SIG-M5 treated with dmso at 0.1 percent for 504 hours (cell line): Measurements from ENCODE around the gene PC.
A peak's percentile ranks its signal among the peaks of the same experiment; 100 is the strongest.

ENCODE experiments used
- DNase-seq: peaks from one replicate; lab custom pipeline; 2025; ENCODE audit not compliant: unreplicated experiment; lab: John Stamatoyannopoulos, UW

PC gene

DNA sequence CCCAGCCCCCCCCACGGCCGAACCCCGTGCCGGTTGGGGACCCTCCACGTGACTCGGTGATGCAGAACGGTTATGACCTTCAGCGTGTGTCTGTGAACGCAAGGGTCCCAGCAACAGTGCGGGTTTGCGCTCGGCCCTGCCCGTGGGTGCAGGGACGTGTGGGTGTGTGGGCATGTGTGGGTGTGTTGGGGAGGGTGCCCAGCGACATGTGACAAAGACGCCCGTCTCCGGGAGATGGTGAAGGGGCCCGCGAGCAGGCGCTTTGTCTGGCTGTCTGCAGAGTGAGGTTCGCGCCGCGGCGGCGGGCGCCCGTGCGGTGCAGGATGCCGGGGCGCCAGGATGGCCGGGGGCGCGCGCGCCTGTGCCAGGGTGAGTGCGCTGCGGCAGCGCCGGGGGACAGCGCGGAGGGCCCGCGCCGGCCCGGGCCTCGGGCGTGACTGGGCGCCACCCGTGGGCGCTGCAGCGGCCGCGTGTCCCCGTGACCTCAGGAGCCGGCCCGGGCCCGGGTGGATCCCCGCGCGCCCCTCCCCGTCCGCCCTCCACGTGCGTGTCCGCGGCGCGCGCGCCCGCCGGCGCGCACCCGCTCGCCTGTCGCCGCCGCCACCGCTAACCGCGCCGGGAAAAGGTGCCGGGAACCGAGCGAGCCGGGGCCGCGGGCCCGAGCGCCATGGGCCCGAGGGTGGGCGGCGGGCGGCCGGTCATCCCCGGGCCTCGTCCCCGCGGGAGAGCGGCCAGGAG lies 101.5 kb downstream of the PC start, which contains the start of gene LRFN4:
Gene LRFN4 (plus strand): TSS at position 569 of the 738 bp plus-strand sequence. CDS start 681 bp downstream, outside the sequence.
- no peak for DNase-seq

DNA sequence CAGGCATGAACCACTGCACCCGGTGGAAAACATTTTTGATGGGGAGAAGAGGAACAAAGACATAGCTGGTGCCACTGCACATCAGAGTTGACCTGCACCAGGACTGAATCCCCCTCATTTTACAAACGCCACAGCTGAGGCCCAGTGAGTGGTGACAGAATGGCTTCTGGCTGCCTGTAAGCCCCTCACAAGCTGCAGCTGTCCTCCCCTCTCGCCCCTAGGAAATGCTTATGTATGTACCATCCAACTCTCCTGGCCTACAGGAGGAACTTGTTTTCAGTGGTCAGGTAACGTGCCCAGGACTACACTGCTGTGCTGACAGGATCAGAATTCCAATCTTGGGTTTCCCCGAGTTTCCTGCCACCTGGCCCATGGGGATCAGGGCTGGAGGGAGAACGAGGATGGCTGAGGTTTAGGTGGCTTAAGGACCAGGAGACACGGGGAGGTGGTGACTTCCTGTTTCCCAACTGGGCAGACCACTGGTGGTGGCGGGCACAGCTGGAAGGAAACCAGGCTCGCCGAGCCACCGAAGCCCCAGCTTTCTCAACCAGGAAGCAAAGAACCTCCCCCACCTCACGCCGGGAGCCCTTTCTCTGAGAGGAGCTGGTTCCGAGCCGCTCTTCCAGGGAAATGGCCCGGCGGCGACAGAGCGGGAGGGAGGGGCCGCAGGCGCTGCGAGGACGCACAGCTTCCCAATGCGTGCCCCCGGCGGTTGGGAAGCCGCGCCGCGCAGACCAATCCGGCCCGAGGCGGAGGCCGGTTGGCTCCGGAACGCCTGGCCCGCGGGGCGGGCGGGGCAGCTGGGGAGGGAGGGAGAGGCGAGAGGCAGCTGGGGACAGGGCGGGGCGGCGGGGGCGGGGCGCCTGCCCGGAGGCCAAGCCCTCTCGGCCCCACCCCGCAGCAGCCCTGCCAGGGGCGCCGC lies 102.3 kb downstream of the PC start:
- peak; percentile 88 for DNase-seq

DNA sequence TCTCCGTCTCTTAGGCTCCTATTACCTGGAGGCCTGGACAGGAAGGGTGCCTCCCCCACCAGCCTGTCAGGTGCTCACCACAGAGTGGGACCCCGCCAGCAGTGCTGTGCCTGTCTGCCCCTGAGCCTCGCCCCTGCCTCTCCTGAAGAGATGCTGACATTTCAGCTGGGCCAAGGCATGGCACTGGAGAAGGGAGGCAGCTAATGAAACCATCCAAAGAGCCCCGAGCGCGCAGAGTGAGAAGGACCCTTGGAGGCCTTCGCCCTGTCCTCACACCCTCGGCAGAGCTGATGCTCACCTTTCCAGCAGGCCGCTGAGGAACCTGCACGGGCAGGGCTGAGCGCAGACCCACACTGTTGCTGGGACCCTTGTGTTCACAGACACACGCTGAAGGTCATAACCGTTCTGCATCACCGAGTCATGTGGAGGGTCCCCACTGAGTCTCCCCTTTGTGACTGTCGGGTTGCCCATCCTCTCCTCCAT lies 103.4 kb downstream of the PC start:
- DNase-seq = no peak

DNA sequence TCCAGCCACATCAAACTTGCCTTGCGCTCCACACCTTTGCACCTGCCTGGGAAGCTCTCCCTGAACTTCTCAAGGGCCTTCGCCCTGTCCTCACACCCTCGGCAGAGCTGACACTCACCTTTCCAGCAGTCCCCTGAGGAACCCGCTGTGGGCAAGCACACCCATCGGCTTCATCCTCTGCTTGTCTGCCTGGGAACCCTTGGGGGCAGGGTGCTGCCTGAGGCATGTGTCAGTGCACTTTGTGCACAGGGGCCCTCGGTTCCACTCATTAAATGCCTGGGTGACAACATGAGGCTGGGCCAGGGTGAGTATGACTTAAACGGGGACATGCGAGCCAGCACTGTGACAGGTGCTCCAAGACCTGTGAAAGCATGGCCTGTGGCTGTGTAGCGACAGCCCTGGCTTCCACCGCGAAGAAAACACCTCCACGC lies 103.9 kb downstream of the PC start:
- no peak for DNase-seq

DNA sequence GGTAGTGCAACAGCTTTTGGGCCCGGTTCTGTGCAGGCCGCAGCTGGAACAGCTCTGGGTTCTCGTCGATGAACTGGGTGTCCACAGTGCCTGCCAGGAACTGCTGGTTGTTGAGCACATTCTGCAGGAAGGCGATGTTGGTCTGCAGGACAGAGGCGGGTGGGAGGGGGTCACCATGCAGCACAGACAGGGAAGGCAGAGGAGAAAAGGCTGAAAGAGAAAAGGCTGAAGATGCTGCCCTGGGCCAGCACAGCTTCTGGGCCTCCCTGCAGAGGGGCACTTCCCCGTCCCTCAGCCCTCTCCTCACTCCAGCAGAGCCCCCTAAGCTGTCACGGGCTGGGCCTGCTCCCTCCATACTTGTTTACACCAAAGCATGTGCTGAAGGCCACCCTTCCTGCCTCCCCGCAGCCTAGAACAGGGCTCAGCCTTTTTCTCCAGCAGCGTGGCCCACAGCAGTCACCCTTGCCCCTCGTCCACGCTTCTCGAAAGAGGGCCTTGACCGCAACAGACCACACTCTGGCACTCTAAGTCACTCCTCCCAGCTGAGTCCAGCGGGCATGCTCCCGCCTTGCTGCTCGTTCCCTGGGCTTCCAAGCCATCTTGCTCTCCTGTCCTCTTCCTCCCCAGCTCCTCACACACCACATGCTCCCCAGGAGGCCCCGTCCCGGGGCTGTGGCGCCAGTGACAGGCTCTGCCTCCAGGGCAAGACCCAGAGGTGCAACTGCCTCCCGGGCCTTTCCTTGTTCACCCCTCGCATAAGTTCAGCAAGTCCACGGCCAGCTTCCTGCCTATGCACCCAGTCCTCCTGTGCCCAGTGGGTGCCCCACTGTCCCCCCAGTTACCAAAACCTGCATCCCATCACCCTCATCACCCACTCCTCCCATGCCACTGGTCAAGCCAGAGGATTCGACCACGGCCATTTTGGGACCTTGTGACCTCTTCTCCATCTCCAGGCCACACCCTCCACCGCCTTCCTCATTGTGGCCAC lies 104.6 kb downstream of the PC start:
- no peak for DNase-seq

DNA sequence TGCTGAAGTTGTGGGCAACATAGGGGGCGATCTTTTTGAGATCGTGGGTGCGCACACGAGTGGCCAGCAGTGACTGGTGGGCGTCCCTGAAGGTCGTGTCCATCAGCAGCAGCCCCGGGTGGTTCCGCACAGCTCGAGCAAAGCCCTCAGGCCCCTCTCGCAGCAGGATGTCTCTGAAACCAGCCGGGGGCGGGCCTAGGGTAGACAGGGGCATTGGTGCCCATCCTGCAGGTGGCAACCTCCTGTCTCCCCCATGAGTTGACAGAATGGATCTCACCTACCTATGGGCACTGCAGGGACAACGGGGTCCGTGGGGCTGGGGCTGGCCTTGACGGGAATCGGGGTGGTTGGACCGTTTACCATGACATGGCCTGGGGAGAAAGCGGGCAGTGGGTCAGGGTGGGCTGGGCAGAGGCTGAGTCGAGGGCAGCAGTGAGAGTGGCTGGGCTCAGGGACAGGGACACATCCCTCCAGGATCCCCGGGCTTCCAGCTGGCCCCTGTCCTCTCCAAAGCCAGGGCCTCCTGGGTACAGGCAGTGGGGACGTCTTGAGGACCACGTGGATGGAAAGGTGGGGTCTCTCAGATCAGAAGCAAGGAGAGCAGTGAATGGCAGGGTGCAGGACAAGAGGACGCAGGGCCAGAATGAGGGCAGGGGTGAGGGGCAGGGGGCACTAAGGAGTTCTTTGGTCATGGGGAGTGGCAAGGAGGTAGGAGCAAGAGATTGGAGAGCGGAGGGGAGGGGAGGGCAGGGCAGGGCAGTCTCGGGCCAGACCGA lies 105.5 kb downstream of the PC start:
- no peak for DNase-seq

DNA sequence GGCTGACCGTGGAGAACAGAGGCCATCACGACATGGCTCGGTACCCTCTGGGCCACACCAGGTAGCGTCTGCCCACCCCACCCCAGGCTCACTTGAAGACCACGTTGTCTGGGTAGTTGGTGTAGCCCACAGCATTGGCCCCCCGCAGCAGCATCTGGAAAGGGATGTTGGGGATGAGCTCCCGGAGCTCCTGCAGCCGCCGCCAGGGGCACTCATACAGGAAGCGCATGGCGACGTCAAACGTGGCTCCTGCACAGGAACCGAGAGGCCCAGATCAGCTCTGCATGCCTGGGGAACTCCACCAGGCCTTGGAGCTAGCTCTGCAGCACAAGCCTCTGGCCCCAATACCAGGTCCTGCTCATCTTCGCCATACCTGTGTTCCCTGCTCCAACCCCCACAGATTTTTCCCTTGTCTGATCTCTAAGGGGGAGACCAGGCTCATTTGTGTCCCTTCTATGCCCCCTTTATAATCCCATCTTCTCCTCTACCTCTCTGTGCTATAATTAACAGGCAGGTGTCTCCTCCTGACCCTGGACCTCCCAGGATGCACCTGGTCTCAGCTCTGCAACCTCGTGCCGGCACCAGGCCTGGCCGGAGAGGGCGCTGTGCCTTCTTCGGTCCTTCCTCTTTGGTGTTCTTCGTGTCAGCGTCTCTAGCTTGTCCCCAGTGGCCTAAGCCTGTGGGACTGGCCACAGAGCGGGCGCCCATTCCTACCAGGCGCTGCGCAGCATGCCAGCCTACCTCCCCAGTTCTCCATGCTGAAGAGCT lies 106.3 kb downstream of the PC start:
- no peak for DNase-seq

DNA sequence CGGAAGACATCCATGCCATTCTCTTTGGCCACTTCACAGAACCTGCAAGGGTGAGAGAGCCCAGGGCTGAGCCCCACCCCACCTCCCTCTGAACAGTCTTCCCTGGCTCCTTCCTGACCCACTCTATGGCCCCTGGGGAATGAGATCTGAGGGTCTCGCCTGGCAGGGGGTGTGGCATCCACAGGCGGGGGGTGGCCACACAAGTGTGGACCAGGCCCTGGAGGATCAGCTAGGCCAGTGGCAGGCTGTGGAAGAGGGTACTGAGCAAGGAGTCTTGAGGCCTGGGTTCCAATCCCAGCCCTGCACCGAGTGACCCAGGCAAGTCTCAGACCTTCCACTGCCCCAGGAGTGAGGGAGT lies 107.0 kb downstream of the PC start:
- no peak for DNase-seq

DNA sequence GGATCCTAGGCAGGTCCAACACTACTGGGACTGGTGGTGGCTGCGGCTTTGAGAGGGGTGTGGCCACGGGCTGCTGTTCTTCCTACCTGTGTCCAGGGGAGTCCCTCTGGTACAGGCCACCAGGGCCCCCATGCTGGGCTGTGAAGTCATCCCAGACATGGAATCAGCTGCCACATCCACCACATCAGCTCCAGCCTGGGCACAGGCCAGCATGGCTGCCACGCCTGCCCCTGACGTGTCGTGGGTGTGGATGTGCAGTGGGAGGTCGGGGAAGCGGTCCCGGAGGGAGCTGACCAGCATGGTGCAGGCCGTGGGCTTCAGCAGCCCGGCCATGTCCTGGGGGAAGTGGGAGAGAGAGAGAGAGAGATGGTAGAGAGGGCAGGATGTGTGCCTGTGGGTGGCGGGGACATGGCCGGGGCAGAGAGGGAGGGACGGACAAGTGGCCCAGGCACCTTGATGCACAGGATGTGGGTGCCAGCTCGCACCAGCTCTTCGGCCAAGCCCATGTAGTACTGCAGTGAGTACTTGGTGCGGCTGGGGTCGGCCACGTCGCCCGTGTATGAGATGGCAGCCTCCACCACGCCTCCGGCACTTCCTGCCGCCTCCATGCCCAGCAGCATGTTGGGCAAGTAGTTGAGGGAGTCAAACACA lies 107.5 kb downstream of the PC start:
- no peak for DNase-seq

DNA sequence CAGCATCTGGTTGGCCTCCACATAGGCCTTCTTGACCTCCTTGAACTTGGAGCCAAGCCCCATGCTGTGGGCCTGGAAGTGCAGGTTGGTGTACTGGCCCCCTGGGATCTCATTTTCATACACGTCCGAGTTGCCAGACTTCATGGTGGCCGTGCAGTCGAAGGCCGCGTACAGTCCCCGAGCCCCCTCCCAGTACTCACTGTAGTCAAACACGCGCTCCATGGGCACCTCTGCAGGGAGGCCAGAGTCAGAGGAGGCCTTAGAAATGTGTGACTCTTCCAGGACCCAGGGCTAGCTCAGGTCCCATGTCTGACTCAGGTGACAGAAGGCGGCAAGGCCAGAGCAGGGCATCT lies 108.0 kb downstream of the PC start:
- no peak for DNase-seq

DNA sequence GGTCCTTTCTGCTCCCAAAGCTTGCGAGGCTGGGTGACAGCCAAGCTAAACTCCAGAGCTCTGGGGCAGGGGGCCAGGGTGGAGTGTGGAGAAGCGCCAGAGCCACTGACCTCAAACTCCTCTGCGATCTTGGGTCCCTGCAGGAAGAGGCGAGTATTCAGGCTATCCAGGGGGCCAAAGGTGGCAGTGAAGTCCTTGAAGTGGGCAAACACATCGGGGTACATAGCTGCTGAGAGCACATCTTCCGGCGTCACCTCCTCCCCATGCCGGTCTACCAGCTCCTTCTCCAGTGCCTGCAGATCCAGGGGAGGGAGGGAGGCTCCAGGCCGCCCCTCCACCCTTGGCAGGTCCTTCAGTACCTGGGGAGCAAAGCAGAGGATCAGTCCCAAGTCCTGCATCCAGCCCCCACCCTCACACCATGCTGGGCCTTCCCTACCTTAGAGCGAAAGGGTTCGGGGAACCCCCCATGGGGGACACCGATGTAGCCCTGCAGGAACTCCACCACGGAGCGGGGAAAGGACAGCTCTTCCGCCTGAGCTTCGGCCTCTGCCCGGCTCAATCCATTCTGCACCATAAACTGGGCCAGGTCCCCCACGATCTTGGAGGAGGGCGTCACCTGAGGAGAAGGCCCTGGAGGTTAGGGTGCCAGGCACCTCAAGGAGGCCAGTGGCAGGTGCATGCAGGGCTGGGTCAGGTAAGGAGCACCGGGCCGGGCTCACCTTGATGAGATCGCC lies 108.5 kb downstream of the PC start:
- DNase-seq = no peak

DNA sequence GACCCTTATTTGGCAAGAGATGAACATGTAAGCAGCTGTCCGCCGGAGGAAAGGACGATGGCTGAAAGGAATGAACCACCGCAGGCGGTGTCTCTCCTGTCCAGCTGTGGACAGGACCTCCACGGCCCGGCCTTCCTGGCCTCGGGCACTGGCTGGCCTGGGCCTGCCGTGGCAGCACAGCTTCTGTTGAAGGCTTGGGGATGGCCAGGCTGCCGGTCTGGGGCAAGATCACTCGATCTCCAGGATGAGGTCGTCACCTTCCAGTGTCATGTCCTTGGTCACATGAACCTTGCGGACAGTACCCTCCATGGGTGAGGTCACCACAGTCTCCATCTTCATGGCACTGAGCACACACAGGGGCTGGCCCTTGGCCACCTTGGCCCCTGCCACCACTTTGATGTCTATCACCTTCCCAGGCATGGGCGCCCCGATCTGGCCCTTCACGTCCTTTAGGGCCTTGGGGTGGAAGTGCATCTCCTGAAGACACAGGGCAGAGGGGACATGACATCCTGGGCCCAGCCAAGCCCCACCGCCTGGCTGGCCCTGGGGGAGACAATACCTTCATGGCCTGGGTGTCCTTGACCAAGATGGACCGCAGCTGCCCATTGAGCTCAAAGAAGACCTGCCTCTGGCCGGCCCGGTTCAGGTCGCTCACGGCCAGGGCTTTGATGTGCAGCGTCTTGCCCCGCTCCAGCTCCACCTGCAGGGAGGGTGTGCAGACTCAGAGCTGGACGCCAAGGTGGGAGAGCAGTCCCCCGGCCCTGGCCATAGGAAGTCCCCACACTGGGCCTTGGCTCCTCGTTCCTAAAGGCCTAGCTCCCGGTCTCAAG lies 109.3 kb downstream of the PC start:
- DNase-seq = no peak

DNA sequence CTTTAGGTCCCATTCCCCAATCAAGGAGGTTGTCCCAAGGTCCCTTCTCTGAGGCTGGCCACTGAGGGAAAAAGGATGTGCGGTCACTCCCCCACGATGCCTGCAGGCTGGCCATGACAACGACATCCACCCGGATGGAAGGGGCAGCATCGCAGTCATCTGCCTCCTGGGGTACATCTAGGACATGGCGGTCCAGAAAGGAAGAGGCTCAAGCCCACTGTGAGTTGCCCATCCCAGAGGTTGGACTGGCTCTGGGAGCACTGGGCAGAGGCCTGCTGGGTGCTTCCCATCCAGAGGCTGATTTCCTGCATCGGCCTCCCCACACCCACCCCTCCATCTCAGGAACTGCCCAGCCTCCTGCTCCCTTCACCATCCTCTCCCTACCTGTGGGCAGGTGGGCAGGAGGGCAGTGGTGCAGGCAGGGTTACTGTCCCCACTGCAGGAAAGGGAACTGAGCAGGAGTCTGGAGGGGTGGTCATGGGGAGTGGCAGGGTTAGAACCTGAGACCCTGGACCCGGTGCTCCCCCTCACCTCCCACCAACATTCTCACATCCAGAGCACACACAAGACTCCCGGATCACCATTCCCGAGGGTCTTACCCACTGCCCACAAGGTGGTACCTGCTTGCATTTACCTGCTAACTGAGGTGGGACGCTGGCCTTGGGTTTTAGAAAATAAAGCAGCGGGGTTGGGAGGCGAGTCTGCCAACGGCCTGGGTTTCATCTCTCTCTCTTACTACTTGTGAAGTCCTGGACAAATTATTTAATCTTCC lies 110.5 kb downstream of the PC start:
- no peak for DNase-seq

DNA sequence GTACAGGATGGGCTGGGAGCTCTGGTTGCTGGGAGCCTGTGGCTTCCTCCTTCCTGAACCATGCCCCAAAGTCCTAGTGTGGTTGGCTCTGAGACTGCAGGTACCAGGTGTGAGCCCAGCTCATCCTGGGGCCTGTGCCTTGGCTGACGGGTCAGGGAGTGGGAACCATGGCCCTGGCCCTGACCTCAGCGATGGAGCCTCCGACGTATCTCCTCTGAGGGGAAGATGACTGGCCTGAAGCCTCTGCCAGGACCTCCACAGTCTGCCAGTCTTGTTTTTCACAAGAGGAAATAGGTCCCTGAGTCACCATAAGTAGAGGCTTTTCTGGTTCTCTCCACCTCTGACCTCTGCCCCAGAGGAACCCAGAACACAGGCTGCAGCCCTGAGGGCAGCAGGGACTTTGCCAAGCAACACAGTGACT lies 111.5 kb downstream of the PC start:
- DNase-seq = no peak

DNA sequence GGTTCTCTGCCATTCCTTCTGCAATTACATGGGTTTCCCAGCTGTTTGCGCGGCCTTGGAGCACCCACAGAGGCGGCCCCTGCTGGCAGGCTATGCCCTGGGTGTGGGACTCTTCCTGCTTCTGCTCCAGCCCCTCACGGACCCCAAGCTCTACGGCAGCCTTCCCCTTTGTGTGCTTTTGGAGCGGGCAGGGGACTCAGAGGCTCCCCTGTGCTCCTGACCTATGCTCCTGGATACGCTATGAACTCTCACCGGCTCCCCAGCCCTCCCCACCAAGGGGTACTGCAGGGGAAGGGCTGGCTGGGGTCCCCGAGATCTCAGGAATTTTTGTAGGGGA lies 112.3 kb downstream of the PC start:
- no peak for DNase-seq

DNA sequence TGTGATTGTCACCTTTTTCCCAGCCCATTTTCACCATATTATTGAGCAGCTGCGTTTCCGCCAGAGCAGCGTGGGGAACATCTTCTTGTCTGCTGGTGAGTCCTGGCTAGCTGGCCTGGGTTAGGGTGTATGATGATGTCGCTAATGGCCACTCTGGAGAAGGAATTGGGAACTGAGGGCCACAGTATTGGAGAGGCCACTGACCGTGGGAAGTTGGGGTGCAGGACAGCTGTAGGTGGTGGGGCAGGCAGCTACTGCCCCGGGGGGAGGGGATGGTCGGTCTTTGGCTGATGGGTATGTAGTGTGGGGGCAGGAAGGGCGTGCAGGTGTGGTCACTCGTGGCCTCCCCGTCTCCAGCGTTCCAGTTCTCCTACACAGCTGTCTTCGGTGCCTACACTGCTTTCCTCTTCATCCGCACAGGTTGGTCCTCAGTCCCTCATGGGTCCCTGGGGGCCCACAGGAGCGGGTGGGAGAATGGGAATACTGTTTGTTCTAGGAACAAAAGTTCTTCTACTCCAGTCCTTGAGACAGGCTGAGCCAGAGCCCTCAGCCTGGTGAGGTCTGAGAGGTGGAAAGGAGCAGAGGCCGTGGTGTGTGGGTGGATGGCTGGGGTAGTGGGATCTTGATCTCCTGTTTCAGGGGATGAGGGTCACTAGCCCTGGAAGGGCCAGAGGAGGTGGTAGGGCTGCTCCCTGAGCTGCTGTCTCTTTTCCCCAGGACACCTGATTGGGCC lies 112.9 kb downstream of the PC start:
- DNase-seq = no peak
